Omental fat pad (tissue), 4 donors: Measurements from ENCODE around the gene UPF3A. TPM values are rescaled to one million over a fixed set of nuclear protein-coding genes. Genes with fewer than 3 reads are reported as not detected.

ENCODE experiments used
- ATAC-seq: fragments of 150-250 bp; one replicate; pipeline ENCODE4 v1.9.1; 2016; ENCODE audit warnings: mild to moderate bottlenecking, moderate library complexity; ENCODE audit not compliant: low FRiP score
- DNase-seq: peaks from one replicate; pipeline ENCODE4 v3.0.0-alpha.2; 2019; ENCODE audit warnings: low spot score
- total RNA-seq, 4 donors: library from RNA; depleted of rRNA; stranded (reverse); fragments of >200 nt; gene quantifications; one replicate each; pipeline ENCODE4 v1.1.0, GENCODE V29; 2016
- TF ChIP-seq, protein P1 (sequence below), 3 donors: fragments of 450-650 bp; IDR thresholded peaks; one replicate each; pipeline ENCODE4 v1.5.1; 2016 to 2017; ENCODE audit warnings: antibody characterized with exemption in 3 of 3, mild to moderate bottlenecking in 3 of 3, moderate library complexity in 2 of 3

Gene UPF3A
- total RNA-seq, 4 donors from 2014 or later, result 25.1 to 60.7 (median 39.0) TPM

DNA sequence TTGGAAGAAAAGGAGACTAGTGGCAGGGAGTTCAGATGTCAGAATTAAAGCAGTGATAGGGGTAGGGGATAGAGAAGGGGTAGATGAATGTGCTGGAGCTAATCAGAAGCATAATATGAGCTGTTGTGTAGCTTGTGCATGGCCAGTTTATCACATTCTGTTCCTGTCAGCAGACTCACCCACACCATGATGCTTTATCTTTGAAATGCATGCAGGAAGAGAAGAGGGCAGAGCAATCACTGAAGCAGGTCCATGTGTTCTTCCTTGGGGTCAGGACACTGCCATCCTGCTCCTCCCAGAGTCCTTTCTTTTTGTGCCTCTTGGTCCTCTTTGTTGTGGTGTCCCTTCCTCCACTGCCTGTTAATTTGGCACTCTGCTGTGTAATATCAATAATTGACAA is 38.7 kb downstream of the UPF3A start:
- ATAC-seq, result no peak
- TF ChIP-seq, protein P1, sequence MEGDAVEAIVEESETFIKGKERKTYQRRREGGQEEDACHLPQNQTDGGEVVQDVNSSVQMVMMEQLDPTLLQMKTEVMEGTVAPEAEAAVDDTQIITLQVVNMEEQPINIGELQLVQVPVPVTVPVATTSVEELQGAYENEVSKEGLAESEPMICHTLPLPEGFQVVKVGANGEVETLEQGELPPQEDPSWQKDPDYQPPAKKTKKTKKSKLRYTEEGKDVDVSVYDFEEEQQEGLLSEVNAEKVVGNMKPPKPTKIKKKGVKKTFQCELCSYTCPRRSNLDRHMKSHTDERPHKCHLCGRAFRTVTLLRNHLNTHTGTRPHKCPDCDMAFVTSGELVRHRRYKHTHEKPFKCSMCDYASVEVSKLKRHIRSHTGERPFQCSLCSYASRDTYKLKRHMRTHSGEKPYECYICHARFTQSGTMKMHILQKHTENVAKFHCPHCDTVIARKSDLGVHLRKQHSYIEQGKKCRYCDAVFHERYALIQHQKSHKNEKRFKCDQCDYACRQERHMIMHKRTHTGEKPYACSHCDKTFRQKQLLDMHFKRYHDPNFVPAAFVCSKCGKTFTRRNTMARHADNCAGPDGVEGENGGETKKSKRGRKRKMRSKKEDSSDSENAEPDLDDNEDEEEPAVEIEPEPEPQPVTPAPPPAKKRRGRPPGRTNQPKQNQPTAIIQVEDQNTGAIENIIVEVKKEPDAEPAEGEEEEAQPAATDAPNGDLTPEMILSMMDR (IDR thresholded peaks at IDR 0.05), result no peak
- DNase-seq, result no peak

DNA sequence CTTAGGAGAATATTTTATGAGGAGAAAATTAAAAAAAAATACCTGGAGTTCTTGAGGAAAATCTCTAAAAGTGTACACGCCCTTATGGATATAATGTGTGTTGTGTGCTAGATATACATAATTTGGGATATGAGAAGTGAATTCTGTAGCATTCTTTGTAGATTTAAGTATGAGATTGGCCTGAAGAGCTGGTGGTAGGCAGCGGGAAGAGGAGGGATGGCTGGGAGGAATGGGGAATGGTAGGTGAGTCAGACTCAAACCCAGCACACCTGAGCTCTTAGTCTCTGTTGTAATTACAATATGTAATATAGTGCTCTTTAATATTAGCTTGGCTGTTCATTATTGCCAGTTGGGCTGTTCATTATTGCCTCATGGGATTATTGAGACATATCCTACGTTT is 39.9 kb downstream of the UPF3A start:
- no peak for DNase-seq
- TF ChIP-seq, protein P1 (IDR thresholded peaks at IDR 0.05), result no peak
- no peak for ATAC-seq

DNA sequence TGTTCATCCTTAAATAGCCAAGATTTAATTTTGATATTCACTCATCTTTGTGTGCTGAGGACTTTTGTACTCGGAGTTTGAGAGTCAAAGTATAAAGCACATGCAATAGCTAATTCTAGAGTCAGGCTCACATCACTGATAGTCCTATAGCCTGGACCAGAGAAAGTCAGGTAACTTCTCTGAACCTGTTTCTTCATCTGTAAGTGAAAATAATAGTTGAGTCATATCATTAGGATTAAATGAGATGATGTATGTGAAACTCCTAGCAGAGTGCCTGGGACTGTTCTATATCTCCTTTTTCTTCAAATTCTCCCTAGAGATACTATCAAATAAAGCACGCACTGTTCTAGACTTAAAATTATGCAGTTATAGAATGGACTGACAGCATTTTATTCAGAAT is 41.9 kb downstream of the UPF3A start:
- ATAC-seq (no peak), DNase-seq (no peak)
- TF ChIP-seq, protein P1 (IDR thresholded peaks at IDR 0.05), result no peak

DNA sequence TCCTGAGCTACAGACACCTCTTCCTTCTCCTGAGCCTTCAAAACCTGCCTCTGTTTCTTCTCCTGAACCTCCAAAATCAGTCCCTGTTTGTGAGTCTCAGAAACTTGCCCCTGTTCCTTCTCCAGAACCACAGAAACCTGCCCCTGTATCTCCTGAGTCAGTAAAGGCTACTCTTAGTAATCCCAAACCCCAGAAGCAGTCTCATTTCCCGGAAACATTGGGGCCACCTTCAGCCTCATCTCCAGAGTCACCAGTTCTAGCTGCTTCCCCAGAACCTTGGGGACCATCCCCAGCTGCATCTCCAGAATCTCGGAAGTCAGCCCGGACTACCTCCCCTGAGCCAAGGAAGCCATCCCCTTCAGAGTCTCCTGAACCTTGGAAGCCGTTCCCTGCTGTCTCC is 42.9 kb downstream of the UPF3A start:
- TF ChIP-seq, protein P1 (IDR thresholded peaks at IDR 0.05), result no peak
- no peak for DNase-seq
- no peak for ATAC-seq

DNA sequence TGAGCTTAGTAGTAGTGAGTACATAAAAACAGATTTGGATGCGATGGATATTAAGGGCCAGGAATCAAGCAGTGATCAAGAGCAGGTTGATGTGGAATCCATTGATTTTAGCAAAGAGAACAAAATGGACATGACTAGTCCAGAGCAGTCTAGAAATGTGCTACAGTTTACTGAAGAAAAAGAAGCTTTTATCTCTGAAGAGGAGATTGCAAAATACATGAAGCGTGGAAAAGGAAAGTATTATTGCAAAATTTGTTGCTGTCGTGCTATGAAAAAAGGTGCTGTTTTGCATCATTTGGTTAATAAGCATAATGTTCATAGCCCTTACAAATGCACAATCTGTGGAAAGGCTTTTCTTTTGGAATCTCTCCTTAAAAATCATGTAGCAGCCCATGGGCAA is 44.3 kb downstream of the UPF3A start:
- TF ChIP-seq, protein P1 (IDR thresholded peaks at IDR 0.05), result no peak
- ATAC-seq (peak; percentile 56), DNase-seq (no peak)

DNA sequence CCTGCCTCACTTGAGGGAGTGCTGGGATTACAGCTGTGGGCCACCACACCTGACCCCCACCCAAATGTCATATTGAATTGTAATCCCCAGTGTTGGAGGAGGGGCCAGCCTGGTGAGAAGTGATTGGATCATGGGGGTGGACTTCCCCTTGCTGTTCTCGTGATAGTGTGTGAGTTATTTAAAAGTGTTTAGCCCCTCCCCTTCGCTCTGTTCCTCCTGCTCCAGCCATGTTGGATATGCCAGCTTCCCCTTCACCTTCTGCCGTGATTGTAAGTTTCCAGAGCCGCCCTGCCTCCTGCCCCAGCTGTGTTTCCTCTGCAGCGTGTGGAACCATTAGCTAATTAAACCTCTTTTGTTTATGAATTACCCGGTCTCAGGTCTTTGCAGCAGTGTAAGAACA is 46.6 kb downstream of the UPF3A start:
- TF ChIP-seq, protein P1 (IDR thresholded peaks at IDR 0.05), result no peak
- DNase-seq (no peak), ATAC-seq (no peak)

DNA sequence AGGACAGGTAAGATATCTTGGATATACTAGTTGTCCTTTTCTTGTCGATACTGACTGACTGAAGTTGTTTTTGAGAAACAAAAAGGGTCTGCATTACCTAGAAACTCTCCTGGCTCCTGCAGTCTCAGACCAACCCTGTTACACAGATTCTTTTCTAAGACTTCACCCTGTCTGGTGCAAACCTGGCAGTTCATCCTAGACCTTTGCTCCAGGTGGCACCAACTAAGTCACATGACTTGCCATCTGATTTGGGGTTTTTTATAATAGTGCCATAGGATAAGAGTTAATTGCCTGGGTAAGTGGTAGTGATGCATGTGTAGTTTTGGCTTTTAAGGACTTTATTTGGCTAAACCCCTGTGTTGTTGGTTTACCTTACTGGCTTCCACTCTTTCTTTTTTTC is 47.2 kb downstream of the UPF3A start:
- TF ChIP-seq, protein P1 (IDR thresholded peaks at IDR 0.05), result no peak
- no peak for ATAC-seq
- no peak for DNase-seq
